ENCODE measurements around the gene NUP93. TPM values are rescaled to one million over a fixed set of nuclear protein-coding genes. Genes with fewer than 3 reads are reported as not detected.

The NUP93 gene
- total and polyA plus RNA-seq, 2 of the 8 experiments (the other 6 are each of a cell fraction or from before 2014, with no cell fraction given) = 147 to 201 TPM

DNA sequence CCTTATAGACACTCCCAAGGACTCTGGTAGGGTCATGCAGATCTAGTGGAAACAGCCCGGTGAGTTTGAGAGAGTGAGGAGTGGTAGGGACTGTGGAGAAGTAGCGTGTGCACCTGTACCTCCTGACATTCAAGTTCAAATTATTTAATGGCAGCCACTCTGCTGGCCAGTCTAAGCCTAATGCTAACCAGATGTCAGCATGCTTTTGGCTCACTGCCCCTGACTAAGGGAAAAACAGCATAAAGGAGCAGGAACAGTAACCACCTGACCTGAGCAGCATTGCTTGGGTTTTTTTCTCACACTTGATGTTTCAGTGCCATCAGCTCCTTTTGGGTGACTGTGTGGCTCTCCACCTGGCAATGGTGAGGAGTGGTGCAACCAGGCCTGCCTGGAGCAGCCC, 111.3 kb downstream of the NUP93 start (continued):
- TF ChIP-seq JUN (IDR thresholded peaks at IDR 0.05; ENCODE audit: low read depth, low read length) (no peak), FOSL1 (IDR thresholded peaks at IDR 0.05; ENCODE audit: insufficient read depth, low read depth, low read length) (no peak)

All from H1 (cell line).